Muscle of leg (tissue), 11 donors: ENCODE results near the gene CALB2. TPM values are rescaled to one million over a fixed set of nuclear protein-coding genes. Genes with fewer than 3 reads are reported as not detected.

Experiments used
- DNase-seq: peaks from one replicate; pipeline ENCODE4 v3.0.0; 2013
- H3K27ac ChIP-seq: one replicate; pipeline ENCODE4 v1.5.1; 2013; ENCODE audit warnings: mild to moderate bottlenecking, low read length, control low read depth
- H3K27me3 ChIP-seq: one replicate; pipeline ENCODE4 v1.6.1; 2013; ENCODE audit warnings: low read length; ENCODE audit not compliant: control insufficient read depth, insufficient read depth
- H3K36me3 ChIP-seq: one replicate; pipeline ENCODE4 v1.6.1; 2013; ENCODE audit warnings: low read length; ENCODE audit not compliant: control insufficient read depth, insufficient read depth
- H3K4me1 ChIP-seq: one replicate; pipeline ENCODE4 v1.6.1; 2013; ENCODE audit warnings: low read length; ENCODE audit not compliant: control insufficient read depth, insufficient read depth
- H3K4me3 ChIP-seq: one replicate; pipeline ENCODE4 v1.5.1; 2013; ENCODE audit warnings: low read length, control low read depth
- H3K9me3 ChIP-seq: replicated peaks from 2 replicates; pipeline ENCODE4 v1.6.1; 2013; ENCODE audit warnings: low read depth, low read length; ENCODE audit not compliant: control insufficient read depth
- WGBS: methylation state at CpG from one replicate; pipeline ENCODE4 v1.1.5; 2013; ENCODE audit warnings: missing lambda C conversion rate; ENCODE audit not compliant: insufficient coverage; 5-methylcytosine and 5-hydroxymethylcytosine counted together
- polyA plus RNA-seq, 8 donors: library from polyadenylated mRNA; unstranded; fragments of 120-200 nt; gene quantifications; one replicate each; pipeline versions ENCODE4 v1.2.1 to v1.2.3, GENCODE V29; 2013; ENCODE audit warnings: inconsistent platforms in 1 of 8, low replicate concordance in 1 of 8; ENCODE audit not compliant: insufficient read length in 8 of 8, insufficient read depth in 1 of 8
- total RNA-seq: library from RNA; stranded (reverse); fragments of 120-200 nt; gene quantifications from one replicate; pipeline ENCODE4 v1.2.4, GENCODE V29; 2013

Gene CALB2
- total and polyA plus RNA-seq, 9 donors = 0.16 to 1.3 (median 0.49) TPM

- no peak for DNase-seq
- Histone ChIP-seq H3K4me3 (no peak overlapping the region), H3K36me3 (no peaks in the 10 kb centered on the region), H3K27ac (no peak overlapping the region), H3K4me1 (no peaks in the 10 kb centered on the region), H3K9me3 (no peaks in the 10 kb centered on the region), H3K27me3 (peaks cover 34% of the 10 kb centered on the region)
- WGBS = 88% methylated on average over 2 of the region's 2 CpGs
Observed at GRCh38 chr16:71423016-71423415, 64.5 kb downstream of the CALB2 start.

- no peaks in the 10 kb centered on the region for H3K36me3 ChIP-seq
- DNase-seq = no peak
- H3K4me3 ChIP-seq = no peak overlapping the region
- H3K9me3 ChIP-seq = no peaks in the 10 kb centered on the region
- H3K4me1 ChIP-seq = no peaks in the 10 kb centered on the region
- 97% methylated on average over 5 of the region's 7 CpGs for WGBS
- peaks cover 32% of the 10 kb centered on the region for H3K27me3 ChIP-seq
- no peak overlapping the region for H3K27ac ChIP-seq
Observed at GRCh38 chr16:71423865-71424264, 65.3 kb downstream of the CALB2 start.

- Histone ChIP-seq H3K27me3 (peaks cover 36% of the 10 kb centered on the region), H3K4me1 (no peaks in the 10 kb centered on the region), H3K9me3 (no peaks in the 10 kb centered on the region), H3K4me3 (no peak overlapping the region), H3K27ac (no peak overlapping the region), H3K36me3 (no peaks in the 10 kb centered on the region)
- WGBS = 66% methylated on average over 6 of the region's 6 CpGs
- DNase-seq = no peak
Observed at GRCh38 chr16:71424626-71425025, 66.1 kb downstream of the CALB2 start.

GRCh38 chr16:71425746-71426068, 67.2 kb downstream of the CALB2 start:
- Histone ChIP-seq H3K27me3 (peaks cover 36% of the 10 kb centered on the region), H3K36me3 (no peaks in the 10 kb centered on the region), H3K27ac (no peak overlapping the region), H3K4me3 (no peak overlapping the region), H3K9me3 (no peaks in the 10 kb centered on the region), H3K4me1 (no peaks in the 10 kb centered on the region)
- no peak for DNase-seq
- 2% methylated on average over 18 of the region's 18 CpGs for WGBS

- under 1% methylated on average over 43 of the region's 48 CpGs for WGBS
- no peaks in the 10 kb centered on the region for H3K36me3 ChIP-seq
- DNase-seq = no peak
- H3K4me1 ChIP-seq = no peaks in the 10 kb centered on the region
- H3K9me3 ChIP-seq = no peaks in the 10 kb centered on the region
- H3K27me3 ChIP-seq = peaks cover 36% of the 10 kb centered on the region
- no peak overlapping the region for H3K4me3 ChIP-seq
- H3K27ac ChIP-seq = no peak overlapping the region
Observed at GRCh38 chr16:71426069-71426879, 67.8 kb downstream of the CALB2 start.

- H3K27me3 ChIP-seq = peaks cover 36% of the 10 kb centered on the region
- no peak overlapping the region for H3K27ac ChIP-seq
- no peaks in the 10 kb centered on the region for H3K9me3 ChIP-seq
- H3K36me3 ChIP-seq = no peaks in the 10 kb centered on the region
- WGBS = 92% methylated on average over 2 of the region's 12 CpGs
- no peaks in the 10 kb centered on the region for H3K4me1 ChIP-seq
- no peak for DNase-seq
- no peak overlapping the region for H3K4me3 ChIP-seq
Observed at GRCh38 chr16:71426880-71427615, 68.5 kb downstream of the CALB2 start.

GRCh38 chr16:71428385-71428784, 69.9 kb downstream of the CALB2 start:
- Histone ChIP-seq H3K4me1 (no peaks in the 10 kb centered on the region), H3K27me3 (peaks cover 36% of the 10 kb centered on the region), H3K9me3 (no peaks in the 10 kb centered on the region), H3K27ac (no peak overlapping the region), H3K36me3 (no peaks in the 10 kb centered on the region), H3K4me3 (no peak overlapping the region)
- no peak for DNase-seq

GRCh38 chr16:71428883-71429282, 70.4 kb downstream of the CALB2 start:
- peaks cover 34% of the 10 kb centered on the region for H3K27me3 ChIP-seq
- H3K4me1 ChIP-seq = no peaks in the 10 kb centered on the region
- no peak for DNase-seq
- H3K9me3 ChIP-seq = no peaks in the 10 kb centered on the region
- H3K27ac ChIP-seq = no peak overlapping the region
- H3K36me3 ChIP-seq = no peaks in the 10 kb centered on the region
- no CpG with 5 or more reads among the region's 2 CpGs for WGBS
- H3K4me3 ChIP-seq = no peak overlapping the region

- DNase-seq = no peak
- Histone ChIP-seq H3K27me3 (peaks cover 31% of the 10 kb centered on the region), H3K4me1 (no peaks in the 10 kb centered on the region), H3K9me3 (no peaks in the 10 kb centered on the region), H3K36me3 (no peaks in the 10 kb centered on the region), H3K27ac (no peak overlapping the region), H3K4me3 (no peak overlapping the region)
- 100% methylated on average over 1 of the region's 3 CpGs for WGBS
Observed at GRCh38 chr16:71429581-71429980, 71.1 kb downstream of the CALB2 start.

- no peaks in the 10 kb centered on the region for H3K4me1 ChIP-seq
- no peak overlapping the region for H3K27ac ChIP-seq
- WGBS = 89% methylated on average over 1 of the region's 6 CpGs
- DNase-seq = no peak
- H3K4me3 ChIP-seq = no peak overlapping the region
- H3K9me3 ChIP-seq = no peaks in the 10 kb centered on the region
- no peaks in the 10 kb centered on the region for H3K36me3 ChIP-seq
- peaks cover 20% of the 10 kb centered on the region for H3K27me3 ChIP-seq
Observed at GRCh38 chr16:71430744-71431143, 72.2 kb downstream of the CALB2 start.
